Activated CD4-positive, alpha-beta T cell treated with anti-CD3 and anti-CD28 coated beads for 36 hours (primary cell): Measurements from ENCODE around the gene ZDHHC16. TPM values are rescaled to one million over a fixed set of nuclear protein-coding genes. Genes with fewer than 3 reads are reported as not detected.
A peak's percentile ranks its signal among the peaks of the same experiment; 100 is the strongest.

ENCODE experiments used
- ATAC-seq: fragments of 200-7000 bp; cut with Tn5 transposase; one replicate; pipeline ENCODE4 v1.10.0; 2021; ENCODE audit warnings: mild to moderate bottlenecking, moderate library complexity
- CTCF ChIA-PET: fragments of 350-600 bp; sonication (Branson Sonifier 250); formaldehyde crosslinking; loops from one replicate; lab custom pipeline; 2021; ENCODE audit warnings: antibody characterized with exemption; lab: Charles Lee
- POLR2A ChIA-PET: fragments of 350-600 bp; sonication (Branson Sonifier 250); formaldehyde crosslinking; loops from one replicate; lab custom pipeline; 2021; ENCODE audit warnings: antibody characterized with exemption, inconsistent platforms; lab: Charles Lee
- DNase-seq: peaks from one replicate; pipeline ENCODE4 v3.0.0-alpha.2; 2020
- H3K27ac Mint-ChIP-seq: one replicate; pipeline ENCODE4 v1.8.0; 2021; ENCODE audit warnings: mixed read lengths
- H3K27me3 Mint-ChIP-seq: one replicate; pipeline ENCODE4 v1.8.0; 2021; ENCODE audit warnings: mixed read lengths
- H3K36me3 Mint-ChIP-seq: one replicate; pipeline ENCODE4 v1.8.0; 2021; ENCODE audit warnings: low read depth, mixed read lengths
- H3K4me1 Mint-ChIP-seq: one replicate; pipeline ENCODE4 v1.8.0; 2021; ENCODE audit warnings: mixed read lengths
- H3K4me3 Mint-ChIP-seq: one replicate; pipeline ENCODE4 v1.8.0; 2021; ENCODE audit warnings: mild to moderate bottlenecking, moderate library complexity, mixed read lengths
- H3K9me3 Mint-ChIP-seq: one replicate; pipeline ENCODE4 v1.8.0; 2021; ENCODE audit warnings: low read depth, mixed read lengths
- intact Hi-C, 2 experiments: fragments of 100-400 bp; cut with DNase I in 1 of 2; cut with micrococcal nuclease in 1 of 2; formaldehyde crosslinking; loops; one replicate each; pipeline versions ENCODE4 v1.14.2 to v1.15.1; 2022 to 2024; cut with DNase I, micrococcal nuclease
- total RNA-seq, 2 experiments: library from RNA; stranded (reverse); gene quantifications; one replicate each; pipeline ENCODE4 v1.2.3, GENCODE V29; 2021

Gene ZDHHC16
- total RNA-seq, 2 experiments from 2014 or later: 34.6 to 42.8 TPM

DNA sequence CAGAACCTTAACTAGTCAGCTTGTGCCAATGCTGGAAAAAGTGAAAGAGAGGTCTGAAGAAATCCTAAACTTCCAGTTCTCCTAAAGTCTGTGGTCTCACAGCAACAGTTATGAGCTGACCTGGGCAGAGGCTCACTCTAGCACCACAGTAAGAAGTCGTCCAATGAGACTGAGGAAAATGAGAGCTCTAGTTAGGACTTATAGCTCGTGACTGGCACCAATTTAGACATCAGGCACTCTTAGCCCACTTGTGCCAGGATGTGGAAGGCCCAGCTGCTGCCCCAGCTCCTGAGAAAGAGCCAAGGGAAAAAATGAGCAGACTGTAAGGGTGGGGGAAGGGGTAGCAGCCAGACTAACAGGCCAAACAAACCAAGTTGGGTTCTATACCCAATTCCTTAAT is 44.6 kb downstream of the ZDHHC16 start:
- Mint-ChIP-seq H3K27ac (peak overlapping the region; percentile 65), H3K9me3 (no peaks in the 10 kb centered on the region), H3K36me3 (peaks cover 23% of the 10 kb centered on the region), H3K4me3 (no peak overlapping the region), H3K27me3 (no peaks in the 10 kb centered on the region), H3K4me1 (peaks cover 48% of the 10 kb centered on the region)
- no peak for DNase-seq
- CTCF ChIA-PET: interaction anchor here (1.0 to 1.4 kb wide), 3 partner anchors 15 to 44 kb away, joined by 3 to 5 read pairs (median 4); no protein-coding TSS in a partner anchor
- intact Hi-C loops: no loop called here
- POLR2A ChIA-PET: interaction anchor here (1.1 kb wide), 1 partner anchor 9 kb away, joined by 4 read pairs; no protein-coding TSS in a partner anchor
- no peak for ATAC-seq

DNA sequence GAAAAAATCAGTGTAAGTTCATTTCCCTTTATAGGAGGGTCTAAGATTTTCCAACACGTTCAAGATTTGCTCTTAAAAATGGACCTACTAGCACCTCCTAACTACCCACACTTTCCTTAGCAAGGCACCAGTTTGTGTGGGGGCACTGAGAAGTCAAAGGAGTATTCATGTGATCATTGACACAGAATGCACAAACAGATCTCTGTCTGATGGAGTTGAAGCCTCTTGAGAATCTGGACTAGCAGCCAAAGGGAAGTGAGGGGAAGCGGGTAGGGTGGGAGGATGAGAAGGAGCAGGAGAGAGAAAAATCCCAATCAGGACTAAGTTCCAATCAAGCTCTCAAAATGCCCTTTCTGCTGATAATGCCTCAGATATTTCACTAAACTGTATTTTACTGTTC is 48.2 kb downstream of the ZDHHC16 start:
- DNase-seq (no peak), ATAC-seq (no peak)
- intact Hi-C loops: no loop called here
- Mint-ChIP-seq H3K4me1 (peaks cover 52% of the 10 kb centered on the region), H3K27me3 (no peaks in the 10 kb centered on the region), H3K36me3 (peaks cover 24% of the 10 kb centered on the region), H3K4me3 (no peak overlapping the region), H3K27ac (peak overlapping the region; percentile 60), H3K9me3 (no peaks in the 10 kb centered on the region)
- ChIA-PET CTCF (interaction anchor here (0.6 to 1.2 kb wide), 4 partner anchors 12 to 216 kb away, joined by 3 to 6 read pairs (median 4); no protein-coding TSS in a partner anchor), POLR2A (no interaction called here)

DNA sequence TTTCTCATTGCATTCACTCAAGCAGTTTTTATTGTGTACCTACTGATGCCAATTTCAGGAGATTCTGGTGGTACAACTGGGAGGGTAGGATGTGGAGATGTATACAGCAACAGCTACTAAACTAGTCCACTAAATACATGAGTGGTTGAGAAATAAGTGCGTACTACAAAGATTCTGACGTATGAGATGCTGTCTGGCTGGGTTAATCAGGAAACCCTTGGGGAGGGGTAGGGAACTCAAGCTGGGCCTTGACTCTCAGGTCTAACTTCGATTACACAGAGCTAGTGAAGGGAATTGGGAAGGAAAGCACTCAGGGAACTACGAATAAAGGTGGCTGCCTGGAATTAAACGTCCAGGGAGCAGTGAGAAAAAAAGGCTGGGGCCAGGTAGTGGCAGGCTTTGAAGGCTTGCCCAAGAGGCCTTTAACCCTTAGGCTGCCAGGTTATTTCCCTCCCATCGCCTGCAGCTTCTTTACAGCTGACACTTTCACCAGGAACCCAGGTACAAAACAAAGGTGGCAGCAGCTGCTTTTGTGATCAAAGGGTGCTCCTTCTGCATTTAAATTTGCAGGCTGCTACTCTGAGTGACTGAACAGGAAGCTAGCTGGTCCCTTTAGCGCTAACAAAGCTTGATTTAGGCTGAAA is 49.0 kb downstream of the ZDHHC16 start:
- CTCF ChIA-PET: interaction anchor here (0.6 to 1.2 kb wide), 4 partner anchors 11 to 217 kb away, joined by 3 to 6 read pairs (median 4); no protein-coding TSS in a partner anchor
- ATAC-seq: no peak
- DNase-seq: peak; percentile 15
- POLR2A ChIA-PET: no interaction called here
- intact Hi-C loops: loop anchor here in 1 of 2 experiments (5.0 kb wide), 2 partner anchors 908 to 1937 kb away; partner anchors contain the start of genes GOT1 and TM9SF3
- H3K9me3 Mint-ChIP-seq: no peaks in the 10 kb centered on the region
- H3K4me3 Mint-ChIP-seq: peak overlapping the region; percentile 54
- H3K36me3 Mint-ChIP-seq: peaks cover 24% of the 10 kb centered on the region
- H3K27ac Mint-ChIP-seq: peak overlapping the region; percentile 81
- H3K4me1 Mint-ChIP-seq: peaks cover 51% of the 10 kb centered on the region
- H3K27me3 Mint-ChIP-seq: peaks cover 3% of the 10 kb centered on the region

DNA sequence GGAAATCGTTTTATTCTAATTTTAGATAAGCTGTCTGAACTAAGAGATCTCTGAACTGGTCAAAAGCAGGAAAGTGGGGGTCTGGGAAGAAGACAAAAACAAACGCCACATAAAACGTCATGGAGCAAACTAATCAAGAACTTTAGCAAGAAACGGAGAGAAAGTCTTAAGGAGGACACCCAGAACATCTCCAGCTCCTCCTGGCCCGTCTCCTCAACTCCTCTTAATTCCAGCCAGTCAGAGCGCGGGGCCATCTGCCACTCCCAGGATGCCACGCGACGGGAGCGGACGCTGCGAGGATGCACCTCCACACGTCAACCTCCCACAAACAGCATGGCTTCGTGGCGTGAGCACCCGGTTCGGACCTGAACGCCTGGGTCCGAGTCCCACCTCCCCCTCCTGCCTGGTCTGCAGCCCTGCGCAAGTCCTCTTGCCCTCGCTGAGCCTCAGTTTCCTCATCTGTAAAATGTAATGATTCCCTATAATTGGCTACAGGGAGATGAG is 51.6 kb downstream of the ZDHHC16 start:
- Mint-ChIP-seq H3K4me3 (peak overlapping the region; percentile 87), H3K27me3 (peaks cover 20% of the 10 kb centered on the region), H3K9me3 (no peaks in the 10 kb centered on the region), H3K36me3 (peaks cover 18% of the 10 kb centered on the region), H3K27ac (peak overlapping the region; percentile 97), H3K4me1 (peaks cover 38% of the 10 kb centered on the region)
- ChIA-PET CTCF (interaction anchor here (0.7 to 1.0 kb wide), 2 partner anchors 9 to 77 kb away, joined by 3 to 6 read pairs; no protein-coding TSS in a partner anchor), POLR2A (interaction anchor here (0.6 to 0.7 kb wide), 4 partner anchors 74 to 271 kb away, joined by 3 to 4 read pairs (median 3); partner anchors contain the start of gene RRP12)
- intact Hi-C loops: loop anchor here (1.0 to 5.0 kb wide), 19 partner anchors 45 to 1935 kb away; partner anchors contain the start of genes ARHGAP19 (in 2 of the 2), AVPI1 (in 2 of the 2), EXOSC1 (in 2 of the 2) and MORN4 (in 2 of the 2)
- DNase-seq (peak; percentile 92), ATAC-seq (peak; percentile 55)

DNA sequence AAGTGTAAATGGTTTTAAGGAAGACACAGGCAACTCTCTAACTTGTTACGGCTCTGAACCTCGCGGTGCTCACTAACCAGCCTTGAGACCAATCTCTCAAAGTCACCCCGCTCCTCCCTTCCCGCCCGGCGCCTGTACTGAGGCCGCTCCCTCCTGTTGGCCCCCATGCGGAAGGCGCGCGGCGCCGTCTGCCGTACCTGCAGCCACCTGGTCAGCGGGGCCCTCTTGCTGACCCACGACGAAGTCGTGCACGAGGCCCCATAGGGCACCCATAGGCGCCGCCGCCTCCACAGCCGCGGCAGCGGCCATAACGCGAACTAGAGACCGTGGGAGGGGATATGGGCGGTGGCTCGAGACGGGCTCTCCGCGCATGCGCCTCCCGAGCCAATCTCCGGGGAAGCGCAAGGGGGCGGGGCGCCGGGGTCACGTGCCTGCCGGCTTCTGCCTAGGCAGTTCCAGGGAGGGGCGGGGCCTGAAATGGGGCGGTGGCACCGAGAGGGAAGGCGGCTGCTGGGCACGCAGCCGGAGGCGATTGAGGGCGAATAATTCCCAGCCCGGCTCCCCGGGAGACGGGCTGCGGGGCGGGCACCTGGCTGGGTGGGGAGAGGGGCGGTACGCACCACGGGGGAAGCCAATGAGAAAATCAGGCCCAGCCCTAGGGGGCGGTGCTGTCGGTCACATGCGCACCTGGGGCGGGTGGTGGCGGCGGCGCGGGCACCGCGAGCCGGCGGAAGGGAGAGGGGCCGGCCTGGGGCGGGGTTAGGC is 52.3 kb downstream of the ZDHHC16 start, which contains the start of gene MMS19:
Gene MMS19 (minus strand): TSS at position 347 of the 765 bp plus-strand sequence. CDS start 38 bp downstream, at position 309.
- CTCF ChIA-PET: interaction anchor here (1.0 kb wide), 2 partner anchors 10 to 54 kb away, joined by 3 to 4 read pairs; no protein-coding TSS in a partner anchor

DNA sequence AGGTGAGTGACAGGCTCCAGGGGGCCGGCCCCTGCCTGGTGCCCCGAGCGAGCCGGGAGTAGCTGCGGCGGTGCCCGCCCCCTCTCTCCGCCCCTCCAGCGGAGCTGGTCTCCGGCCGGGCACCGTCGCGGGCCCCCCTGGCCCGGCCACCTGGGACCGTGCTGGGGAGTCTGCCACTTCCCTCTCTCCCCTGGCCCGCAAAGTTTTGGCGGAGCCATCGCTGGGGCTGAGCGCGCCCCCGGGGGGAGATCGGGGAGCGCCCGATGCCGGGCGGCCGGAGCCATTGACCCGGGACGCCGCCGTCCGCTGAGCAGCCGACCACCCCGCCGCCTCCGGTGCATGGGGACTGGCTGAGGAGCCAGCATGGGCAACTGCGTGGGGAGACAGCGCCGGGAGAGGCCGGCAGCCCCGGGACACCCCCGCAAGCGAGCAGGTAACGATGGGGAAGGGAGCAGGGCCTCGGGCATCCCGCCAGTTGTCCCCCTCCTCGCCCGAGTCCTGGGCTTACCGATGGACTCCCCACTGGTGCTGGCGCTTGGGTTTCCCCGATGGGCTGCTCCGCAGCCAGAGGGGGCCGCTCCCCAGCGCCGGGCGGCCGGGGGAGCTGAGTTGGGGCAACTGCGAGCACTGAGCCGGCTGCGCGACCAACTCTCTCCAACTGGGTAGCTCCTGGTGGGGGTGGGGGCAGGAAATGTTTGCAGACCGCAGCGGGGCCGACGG is 53.0 kb downstream of the ZDHHC16 start, which contains the start of gene UBTD1:
Gene UBTD1 (plus strand): TSS at position 84 of the 720 bp plus-strand sequence. CDS start 280 bp downstream, at position 364.
- DNase-seq: peak; percentile 54
- H3K4me1 Mint-ChIP-seq: peaks cover 36% of the 10 kb centered on the region
- ATAC-seq: no peak

More for the DNA sequence above, 52.3 kb downstream of the ZDHHC16 start, which contains the start of gene MMS19:
- DNase-seq (peak; percentile 100), ATAC-seq (peak; percentile 91)
- intact Hi-C loops: loop anchor here (1.0 to 5.0 kb wide), 19 partner anchors 45 to 1934 kb away; partner anchors contain the start of genes ARHGAP19 (in 2 of the 2), AVPI1 (in 2 of the 2), EXOSC1 (in 2 of the 2) and MORN4 (in 2 of the 2)
- Mint-ChIP-seq H3K4me1 (peaks cover 38% of the 10 kb centered on the region), H3K9me3 (no peaks in the 10 kb centered on the region), H3K27ac (peak within 1 kb of the TSS; percentile 97), H3K27me3 (peaks cover 20% of the 10 kb centered on the region), H3K4me3 (peak within 1 kb of the TSS; percentile 87), H3K36me3 (peaks cover 18% of the 10 kb centered on the region)
- POLR2A ChIA-PET: interaction anchor here (0.6 kb wide), 1 partner anchor 189 kb away, joined by 3 read pairs; the partner anchor contains the start of gene AVPI1

DNA sequence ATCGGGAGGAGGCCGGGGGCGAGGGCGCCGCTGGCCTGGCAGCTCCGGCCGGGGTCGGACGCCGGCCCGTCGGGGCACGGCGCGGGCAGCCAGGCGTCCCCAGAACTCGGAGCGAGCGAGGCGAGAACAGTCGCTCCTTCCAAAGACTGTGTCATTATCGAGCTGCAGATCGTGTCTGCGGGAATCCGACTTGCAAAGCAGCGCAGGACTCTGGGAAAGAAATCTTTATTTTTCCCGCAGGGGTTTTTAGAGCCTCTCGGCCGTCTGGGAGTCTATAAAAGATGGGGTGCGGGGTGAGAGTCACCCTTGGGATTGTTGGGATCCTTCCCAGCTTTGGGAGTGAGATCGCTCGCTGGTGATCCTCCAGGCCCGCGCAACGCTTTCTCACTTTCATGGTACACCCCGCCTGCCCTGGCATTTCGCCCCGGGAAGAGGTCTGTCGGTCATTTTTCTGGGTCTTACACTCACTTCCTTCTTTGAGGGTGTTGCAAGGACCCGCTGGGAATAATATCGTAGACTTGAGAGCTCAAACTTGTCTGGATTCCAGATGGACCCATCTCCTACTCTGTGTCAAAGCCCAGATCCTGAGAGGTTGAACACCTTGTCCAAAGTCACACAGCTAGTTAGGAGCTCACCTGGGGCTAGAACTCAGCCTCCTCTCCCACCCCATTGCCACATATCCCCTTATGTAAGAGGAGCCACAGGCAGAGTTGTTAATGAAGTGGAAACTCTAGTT is 53.8 kb downstream of the ZDHHC16 start:
- POLR2A ChIA-PET: interaction anchor here (0.8 kb wide), 1 partner anchor 10 kb away, joined by 4 read pairs; no protein-coding TSS in a partner anchor
- peaks cover 12% of the 10 kb centered on the region for H3K36me3 Mint-ChIP-seq
- H3K4me1 Mint-ChIP-seq: peaks cover 29% of the 10 kb centered on the region
- ATAC-seq (no peak), DNase-seq (no peak)
- H3K9me3 Mint-ChIP-seq: no peaks in the 10 kb centered on the region
- no peak overlapping the region for H3K27ac Mint-ChIP-seq
- H3K4me3 Mint-ChIP-seq: peak overlapping the region; percentile 53
- intact Hi-C loops: loop anchor here (2.0 to 5.0 kb wide), 6 partner anchors 43 to 1933 kb away; partner anchors contain the start of genes AVPI1 (in 1 of the 2), GOT1 (in 1 of the 2), MORN4 (in 1 of the 2) and PI4K2A (in 1 of the 2)
- H3K27me3 Mint-ChIP-seq: peaks cover 20% of the 10 kb centered on the region
- CTCF ChIA-PET: interaction anchor here (0.7 to 1.3 kb wide), 5 partner anchors 8 to 210 kb away, joined by 3 to 4 read pairs (median 4); partner anchors contain the start of gene AVPI1

More for the DNA sequence above, 53.0 kb downstream of the ZDHHC16 start, which contains the start of gene UBTD1:
- peaks cover 20% of the 10 kb centered on the region for H3K27me3 Mint-ChIP-seq
- H3K27ac Mint-ChIP-seq: peak within 1 kb of the TSS; percentile 97
- CTCF ChIA-PET: interaction anchor here (0.7 to 1.3 kb wide), 4 partner anchors 9 to 188 kb away, joined by 3 to 4 read pairs (median 4); partner anchors contain the start of gene AVPI1
- intact Hi-C loops: loop anchor here (1.0 to 5.0 kb wide), 19 partner anchors 44 to 1933 kb away; partner anchors contain the start of genes ARHGAP19 (in 2 of the 2), AVPI1 (in 2 of the 2), EXOSC1 (in 2 of the 2) and MORN4 (in 2 of the 2)
- peak within 1 kb of the TSS; percentile 87 for H3K4me3 Mint-ChIP-seq
- H3K36me3 Mint-ChIP-seq: peaks cover 16% of the 10 kb centered on the region
- no peaks in the 10 kb centered on the region for H3K9me3 Mint-ChIP-seq
- POLR2A ChIA-PET: interaction anchor here (0.6 to 0.8 kb wide), 2 partner anchors 9 to 188 kb away, joined by 3 to 4 read pairs; partner anchors contain the start of gene AVPI1

DNA sequence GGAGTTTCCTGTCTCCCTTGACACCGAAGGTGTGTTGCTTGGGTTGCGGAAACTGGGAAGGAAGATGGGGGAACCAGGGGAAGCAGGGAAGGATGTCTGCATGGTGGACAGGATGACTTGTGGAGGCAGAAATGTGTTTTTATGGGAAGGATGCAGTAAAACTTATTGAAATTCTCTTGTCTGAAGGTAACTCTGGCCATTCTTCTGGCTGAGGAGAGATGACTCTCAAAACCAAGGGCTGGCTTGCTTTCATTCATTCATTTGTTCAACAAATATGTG is 54.3 kb downstream of the ZDHHC16 start:
- CTCF ChIA-PET: interaction anchor here (0.8 to 1.3 kb wide), 5 partner anchors 72 to 209 kb away, joined by 3 to 4 read pairs (median 4); no protein-coding TSS in a partner anchor
- POLR2A ChIA-PET: no interaction called here
- ATAC-seq (no peak), DNase-seq (no peak)
- intact Hi-C loops: no loop called here
- Mint-ChIP-seq H3K4me3 (peak overlapping the region; percentile 53), H3K36me3 (peaks cover 12% of the 10 kb centered on the region), H3K27me3 (peaks cover 20% of the 10 kb centered on the region), H3K9me3 (no peaks in the 10 kb centered on the region), H3K27ac (no peak overlapping the region), H3K4me1 (peaks cover 24% of the 10 kb centered on the region)

DNA sequence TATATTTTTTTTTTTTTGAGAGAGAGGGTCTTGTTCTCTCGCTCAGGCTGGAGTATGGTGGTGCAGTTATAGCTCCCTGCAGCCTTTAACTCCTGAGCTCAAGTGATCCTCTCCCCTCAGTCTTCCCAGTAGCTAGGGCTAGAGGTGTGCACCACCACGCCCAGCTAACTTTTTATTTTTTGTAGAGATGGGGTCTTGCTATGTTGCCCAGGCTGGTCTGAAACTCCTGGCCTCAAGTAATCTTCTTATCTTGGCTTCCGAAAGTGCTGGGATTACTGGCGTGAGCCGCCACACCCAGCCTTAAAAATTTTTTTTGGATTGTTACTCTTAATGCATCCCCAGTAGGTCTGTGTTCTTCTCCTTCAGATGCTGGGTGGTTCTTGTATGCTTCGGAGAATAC is 56.9 kb downstream of the ZDHHC16 start:
- intact Hi-C loops: no loop called here
- ChIA-PET CTCF (no interaction called here), POLR2A (no interaction called here)
- DNase-seq (no peak), ATAC-seq (no peak)
- no peak overlapping the region for H3K4me3 Mint-ChIP-seq
- H3K27me3 Mint-ChIP-seq: peaks cover 20% of the 10 kb centered on the region
- H3K27ac Mint-ChIP-seq: no peak overlapping the region
- H3K4me1 Mint-ChIP-seq: peaks cover 6% of the 10 kb centered on the region
- no peaks in the 10 kb centered on the region for H3K9me3 Mint-ChIP-seq
- H3K36me3 Mint-ChIP-seq: peaks cover 2% of the 10 kb centered on the region
